GM21825 (cell line): ENCODE results near the gene EFCAB6.

ENCODE experiments used
- ATAC-seq: cut with Tn5 transposase; IDR thresholded peaks from one replicate; pipeline ENCODE4 v1.9.1; 2021; ENCODE audit warnings: mild to moderate bottlenecking, moderate library complexity; ENCODE audit not compliant: unreplicated experiment

EFCAB6 gene

DNA sequence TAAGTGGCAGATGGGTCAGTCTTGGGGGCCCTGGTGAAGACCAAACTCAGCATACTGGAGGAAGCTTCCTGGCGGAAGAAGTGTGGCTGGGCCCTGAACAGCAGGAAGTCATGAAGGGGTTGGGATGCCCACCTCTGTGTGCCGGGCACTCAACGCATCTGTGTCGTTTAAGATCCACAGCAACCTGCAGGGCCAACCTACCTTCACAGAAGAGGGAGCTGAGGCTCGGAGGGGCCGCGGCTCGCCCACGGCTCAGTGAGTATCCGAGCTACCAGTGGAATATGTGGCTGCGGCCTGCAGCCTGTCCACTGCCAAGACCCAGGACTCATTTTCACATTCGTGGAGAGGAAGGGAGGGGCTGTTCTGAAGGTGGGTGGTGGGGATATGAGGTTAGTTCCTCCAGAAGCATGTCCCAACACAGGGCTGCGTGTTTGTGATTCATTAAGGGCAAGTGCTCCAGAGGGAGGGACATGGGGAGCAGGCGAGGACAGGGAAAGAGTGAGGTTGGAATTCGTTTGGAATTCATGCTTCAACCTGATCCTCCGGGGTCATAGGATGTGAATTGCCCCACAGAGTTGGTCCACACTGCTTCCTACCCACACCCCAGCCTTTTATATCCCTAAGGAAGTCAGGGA, 300.7 kb downstream of the EFCAB6 start:
- no peak for ATAC-seq

DNA sequence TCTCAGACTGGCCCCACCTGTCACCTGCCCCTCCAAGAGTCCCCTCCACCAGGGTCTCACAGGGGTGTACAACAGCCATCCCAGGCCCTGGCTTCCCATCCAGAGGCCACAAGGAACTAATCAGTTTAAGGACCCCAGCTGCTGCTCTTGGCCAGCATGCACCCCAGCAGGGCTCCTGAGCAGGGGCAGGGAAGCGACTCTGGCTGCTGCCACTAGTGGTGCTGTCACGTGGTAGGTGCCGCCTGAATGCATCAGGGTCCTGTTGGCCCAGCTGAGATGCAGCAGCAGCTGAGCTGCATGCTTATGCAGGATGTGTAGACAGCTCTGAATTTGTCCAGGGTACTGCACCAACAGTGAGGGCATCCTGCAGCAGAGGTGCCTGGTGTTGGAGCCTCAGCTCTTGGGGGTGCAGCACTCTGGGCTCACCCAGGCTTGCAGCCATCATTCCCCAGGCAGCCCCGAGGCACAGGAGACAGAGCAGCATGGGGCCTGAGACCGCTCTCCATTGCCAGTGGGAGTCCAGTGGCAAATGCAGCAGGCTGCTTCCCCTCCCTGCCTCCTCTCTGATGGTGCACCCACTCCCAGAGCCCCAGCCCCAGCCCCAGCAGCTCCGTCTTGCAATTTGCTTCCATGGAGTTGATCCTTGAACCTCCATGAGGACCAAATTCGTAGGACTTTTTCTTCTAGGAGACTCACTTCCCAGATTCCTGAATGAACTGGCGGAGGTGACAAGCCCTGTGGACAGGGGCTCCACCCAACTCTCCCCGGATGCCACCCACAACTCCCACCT, 301.6 kb downstream of the EFCAB6 start:
- no peak for ATAC-seq

DNA sequence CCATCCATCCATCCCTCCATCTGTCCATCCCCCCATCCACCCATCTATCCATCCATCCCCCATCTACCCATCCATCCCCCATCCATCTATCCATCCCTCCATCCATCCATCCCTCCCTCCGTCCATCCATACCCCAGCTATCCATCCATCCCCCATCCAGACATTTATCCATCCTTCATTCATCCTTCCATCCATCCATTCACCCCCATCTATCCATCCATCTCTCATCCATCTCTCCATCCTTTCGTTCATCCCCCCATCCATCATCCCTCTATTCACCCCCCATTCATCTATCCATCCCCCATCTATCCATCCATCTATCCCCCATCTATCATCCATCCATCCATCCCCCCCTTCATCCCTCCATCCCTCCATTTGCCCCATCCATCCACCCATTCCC, 302.8 kb downstream of the EFCAB6 start:
- ATAC-seq = no peak

DNA sequence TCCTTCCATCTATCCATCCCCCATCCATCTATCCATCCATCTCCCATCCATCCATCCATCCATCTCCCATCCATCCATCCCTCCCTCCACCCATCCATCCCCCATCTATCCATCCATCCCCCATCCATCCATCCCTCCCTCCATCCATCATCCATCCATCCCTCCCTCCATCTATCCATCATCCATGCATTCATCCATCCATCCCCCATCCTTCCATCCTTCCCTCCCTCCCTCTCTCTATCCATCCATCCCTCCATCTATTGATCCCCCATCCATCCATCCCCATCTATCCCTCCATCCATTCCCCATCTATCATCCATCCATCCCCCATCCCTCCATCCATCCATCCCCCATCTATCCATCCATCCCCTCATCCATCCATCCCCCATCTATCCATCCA, 303.6 kb downstream of the EFCAB6 start:
- no peak for ATAC-seq

DNA sequence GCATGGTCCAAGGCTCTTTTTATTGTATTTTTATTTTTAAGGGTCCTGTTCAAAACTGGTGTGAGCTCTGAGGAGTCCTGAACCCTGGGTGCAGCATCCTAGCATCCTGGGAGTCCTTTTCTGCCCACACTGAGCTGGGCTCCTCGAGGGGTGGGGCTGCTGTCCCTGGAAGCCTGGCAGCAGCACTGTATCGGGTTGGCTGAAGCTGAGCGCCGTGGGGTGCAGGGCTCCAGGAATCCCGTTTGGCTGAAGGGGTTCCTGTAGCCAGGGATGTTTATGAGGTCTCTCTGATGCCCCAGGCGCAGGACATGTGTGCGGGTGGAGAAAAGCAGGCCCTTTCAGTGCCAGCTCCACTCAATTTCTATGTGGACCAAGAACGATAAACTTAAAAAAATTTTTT, 304.9 kb downstream of the EFCAB6 start:
- no peak for ATAC-seq

DNA sequence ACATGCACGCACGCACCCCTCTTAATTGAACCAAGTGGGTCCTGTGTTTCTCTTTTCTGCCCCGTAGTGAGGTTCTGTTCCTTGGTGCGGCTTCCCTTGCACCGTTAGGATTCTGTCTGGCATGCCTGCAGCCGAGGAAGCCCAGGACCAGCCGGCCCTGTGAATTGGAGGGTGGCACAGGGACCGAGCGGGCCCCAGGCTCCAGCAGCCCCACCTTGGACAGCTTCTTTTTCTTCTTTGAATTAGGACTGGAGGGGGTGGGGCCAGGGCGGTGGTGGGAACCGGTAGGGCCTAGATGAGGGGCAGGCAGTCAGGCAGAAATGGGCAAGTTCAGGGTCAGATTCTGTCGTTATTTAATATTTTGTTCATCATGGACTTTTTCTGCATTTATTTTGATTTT, 305.6 kb downstream of the EFCAB6 start:
- no peak for ATAC-seq

DNA sequence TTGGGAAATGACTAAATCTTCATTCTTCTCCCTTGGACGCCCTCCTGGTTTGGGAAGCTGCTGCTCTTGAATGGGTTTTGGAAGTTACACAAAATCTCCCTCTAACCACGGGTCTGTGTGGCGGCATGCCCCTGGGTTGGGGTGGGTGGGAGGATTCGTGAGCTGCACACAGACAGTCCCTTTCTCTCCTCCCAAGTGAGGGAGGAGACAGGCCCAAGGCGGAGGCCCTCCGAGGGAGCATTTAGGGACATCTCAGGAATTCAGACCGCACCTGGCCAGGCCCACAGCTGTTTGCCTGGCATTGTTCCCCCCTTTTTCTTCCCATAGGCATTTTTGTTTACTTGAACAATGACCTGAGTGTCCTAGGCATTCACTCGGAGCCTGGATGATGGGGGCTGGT, 306.2 kb downstream of the EFCAB6 start:
- no peak for ATAC-seq

DNA sequence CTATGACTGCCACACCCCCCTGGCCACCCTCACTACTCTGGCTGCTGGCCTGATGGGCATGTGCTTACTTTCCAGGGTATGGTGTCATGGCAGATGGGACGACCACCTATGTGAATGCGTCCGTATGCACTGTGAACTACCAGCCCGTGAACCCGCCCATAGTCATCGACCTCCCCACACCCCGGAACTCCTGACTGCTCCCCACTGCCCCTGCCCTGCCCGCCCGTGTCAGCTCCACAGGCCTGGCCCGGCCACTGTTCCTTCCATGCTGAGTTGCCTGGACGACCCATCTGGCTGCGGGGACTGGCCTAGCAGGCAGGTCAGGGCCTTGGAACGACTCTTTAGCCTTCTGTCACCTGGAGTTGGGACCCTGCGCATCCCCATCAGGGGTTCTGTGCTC, 306.7 kb downstream of the EFCAB6 start:
- ATAC-seq = no peak

DNA sequence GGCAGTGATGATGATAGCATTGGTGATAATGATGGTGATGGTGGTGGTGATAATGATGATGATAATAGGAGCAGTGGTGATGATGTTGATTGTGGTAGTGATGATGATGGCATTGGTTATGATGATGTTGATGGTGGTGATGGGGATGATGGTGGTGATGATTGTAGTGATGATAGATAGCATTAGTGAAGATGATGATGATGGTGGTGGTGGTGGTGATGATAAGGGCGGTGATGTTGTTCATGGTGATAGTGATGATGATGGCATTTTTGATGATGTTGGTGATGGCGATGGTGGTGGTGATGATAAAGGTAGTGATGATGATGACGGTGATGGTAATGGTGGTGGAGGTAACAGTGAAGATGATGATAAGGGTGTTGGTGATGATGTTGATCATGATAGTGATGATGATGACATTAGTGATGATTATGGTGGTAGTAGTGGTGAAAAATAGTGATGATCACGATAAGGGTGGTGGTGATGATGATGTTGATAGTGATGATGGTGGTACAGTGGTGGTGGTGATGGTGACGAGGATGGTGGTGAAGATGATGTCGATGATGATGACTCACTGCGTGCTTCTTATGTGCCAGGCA, 307.3 kb downstream of the EFCAB6 start:
- no peak for ATAC-seq

DNA sequence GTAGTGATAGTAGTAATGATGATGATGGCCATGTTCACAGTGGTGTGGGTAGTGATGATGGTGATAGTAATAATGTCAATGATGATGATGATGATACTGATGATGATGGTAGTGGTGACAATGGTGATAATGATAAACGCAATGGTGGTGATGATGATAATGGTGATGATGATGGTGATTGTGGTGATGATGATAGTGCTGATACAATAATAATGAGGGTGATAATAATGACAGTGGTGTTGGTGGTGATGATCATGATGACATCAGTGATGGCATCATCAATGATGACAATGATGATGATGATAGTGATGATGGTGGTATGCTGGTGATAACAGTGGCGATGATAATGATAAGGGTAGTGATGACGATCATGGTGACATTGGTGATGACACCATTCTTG, 308.0 kb downstream of the EFCAB6 start:
- no peak for ATAC-seq

DNA sequence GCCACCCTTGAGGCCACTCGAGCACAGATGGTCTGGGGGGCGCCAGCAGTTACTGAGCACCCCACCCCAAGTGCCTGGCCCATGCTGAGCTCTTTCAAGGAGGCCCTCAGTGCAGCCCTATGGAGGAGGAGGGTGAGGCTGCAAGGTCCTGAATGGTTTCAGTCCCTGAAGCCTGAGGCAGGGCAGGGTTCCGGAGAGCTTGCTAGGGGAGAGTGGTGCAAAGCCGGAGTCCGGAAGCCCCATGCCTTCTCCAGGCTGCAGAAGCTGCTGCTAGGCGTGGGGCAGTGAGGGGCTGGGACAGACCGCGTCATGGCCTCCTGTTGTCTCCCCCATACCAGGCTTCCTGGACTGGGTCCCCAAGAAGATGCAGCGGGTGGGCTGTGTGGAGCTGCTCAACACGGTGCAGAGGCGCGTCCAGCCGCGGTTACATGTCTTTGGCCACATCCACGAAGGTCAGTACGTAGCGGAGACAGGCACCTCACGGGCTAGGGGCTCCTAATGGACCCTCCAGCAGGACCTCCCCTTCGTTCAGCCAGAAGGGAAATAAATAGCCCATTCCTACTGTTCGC, 309.7 kb downstream of the EFCAB6 start:
- ATAC-seq = no peak

DNA sequence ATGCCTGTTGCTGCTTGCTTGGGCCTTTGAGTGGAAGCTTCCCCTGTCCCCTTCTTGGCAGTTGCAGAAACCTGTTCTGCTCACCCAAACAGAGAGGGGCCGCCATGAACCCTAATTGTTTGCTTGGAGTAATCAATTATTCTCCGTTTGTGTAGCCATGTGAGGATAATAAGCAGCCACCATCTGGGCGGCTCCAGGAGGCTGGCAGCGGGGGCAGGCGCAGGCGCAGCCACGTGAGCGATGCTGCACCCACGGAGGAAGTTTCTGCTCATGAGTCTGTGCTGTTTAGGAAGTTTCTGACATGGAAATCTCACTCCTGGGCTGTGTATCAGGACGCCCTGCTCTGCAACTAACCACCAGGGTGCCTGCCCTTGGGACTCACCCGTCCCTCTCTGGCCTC, 310.2 kb downstream of the EFCAB6 start:
- no peak for ATAC-seq

DNA sequence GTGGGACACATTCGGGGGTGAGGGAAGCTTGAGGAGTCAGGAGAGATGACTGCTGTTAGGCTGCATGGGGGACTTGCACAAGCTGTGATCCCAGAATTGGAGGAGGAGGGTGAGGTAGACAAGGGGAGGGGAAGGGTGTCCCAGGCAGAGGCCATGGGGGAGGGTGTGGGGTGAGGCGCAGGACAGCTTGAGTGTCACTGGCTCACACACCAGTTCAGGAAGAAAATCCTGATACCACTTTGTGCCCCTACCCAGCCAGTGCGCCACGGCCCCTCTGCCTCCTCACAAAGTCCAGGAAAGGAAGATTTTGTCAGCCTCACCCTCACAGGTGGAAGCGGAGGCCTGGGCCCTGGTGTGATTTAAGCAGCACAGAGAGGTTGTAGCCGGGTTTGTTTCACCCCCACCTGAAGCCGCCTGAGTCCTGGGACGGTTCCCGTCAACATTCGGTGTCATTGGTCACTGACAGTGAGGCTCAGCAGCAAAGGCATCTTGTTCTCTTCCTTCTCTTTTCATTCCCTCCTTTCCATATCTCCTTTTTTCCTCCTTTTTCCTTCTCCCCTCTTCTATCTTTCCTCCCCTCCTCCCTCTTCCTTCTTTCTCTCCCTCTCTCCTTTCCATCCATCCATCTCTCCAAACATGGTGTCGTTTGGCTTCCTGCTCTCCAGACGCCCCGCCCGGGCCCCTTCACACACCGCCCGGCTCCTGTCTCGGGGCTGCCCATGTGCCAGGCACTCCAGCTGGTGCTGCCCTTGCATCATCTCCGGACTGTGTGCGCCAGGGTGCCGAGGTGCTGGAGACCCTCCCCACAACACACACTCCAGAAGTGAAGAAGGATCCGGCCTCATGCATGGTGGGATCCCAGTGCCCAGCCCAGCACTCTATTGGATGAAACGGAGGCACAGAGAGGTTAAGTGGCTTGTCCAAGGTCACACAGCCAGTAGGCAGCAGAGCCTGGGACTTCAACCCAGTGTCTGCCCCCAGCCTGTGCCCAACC, 311.0 kb downstream of the EFCAB6 start:
- ATAC-seq = no peak

DNA sequence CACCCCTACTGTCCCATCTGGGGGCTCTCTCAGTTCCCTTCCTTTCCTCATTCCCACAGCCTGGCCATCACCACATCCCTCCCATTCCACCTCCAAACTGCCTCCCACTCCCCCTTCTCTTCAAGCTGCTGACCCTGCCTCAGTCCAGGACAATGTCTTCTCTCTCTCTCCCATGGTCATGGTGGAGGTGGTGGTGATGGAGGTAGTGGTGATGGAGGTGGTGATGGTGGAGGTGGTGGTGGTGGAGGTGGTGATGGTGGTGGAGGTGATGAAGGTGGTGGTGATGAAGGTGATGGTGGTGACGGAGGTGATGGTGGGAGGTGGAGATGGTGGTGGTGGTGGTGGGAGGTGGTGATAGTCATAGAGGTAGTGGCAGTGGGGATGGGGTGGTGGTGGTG, 313.2 kb downstream of the EFCAB6 start:
- no peak for ATAC-seq

DNA sequence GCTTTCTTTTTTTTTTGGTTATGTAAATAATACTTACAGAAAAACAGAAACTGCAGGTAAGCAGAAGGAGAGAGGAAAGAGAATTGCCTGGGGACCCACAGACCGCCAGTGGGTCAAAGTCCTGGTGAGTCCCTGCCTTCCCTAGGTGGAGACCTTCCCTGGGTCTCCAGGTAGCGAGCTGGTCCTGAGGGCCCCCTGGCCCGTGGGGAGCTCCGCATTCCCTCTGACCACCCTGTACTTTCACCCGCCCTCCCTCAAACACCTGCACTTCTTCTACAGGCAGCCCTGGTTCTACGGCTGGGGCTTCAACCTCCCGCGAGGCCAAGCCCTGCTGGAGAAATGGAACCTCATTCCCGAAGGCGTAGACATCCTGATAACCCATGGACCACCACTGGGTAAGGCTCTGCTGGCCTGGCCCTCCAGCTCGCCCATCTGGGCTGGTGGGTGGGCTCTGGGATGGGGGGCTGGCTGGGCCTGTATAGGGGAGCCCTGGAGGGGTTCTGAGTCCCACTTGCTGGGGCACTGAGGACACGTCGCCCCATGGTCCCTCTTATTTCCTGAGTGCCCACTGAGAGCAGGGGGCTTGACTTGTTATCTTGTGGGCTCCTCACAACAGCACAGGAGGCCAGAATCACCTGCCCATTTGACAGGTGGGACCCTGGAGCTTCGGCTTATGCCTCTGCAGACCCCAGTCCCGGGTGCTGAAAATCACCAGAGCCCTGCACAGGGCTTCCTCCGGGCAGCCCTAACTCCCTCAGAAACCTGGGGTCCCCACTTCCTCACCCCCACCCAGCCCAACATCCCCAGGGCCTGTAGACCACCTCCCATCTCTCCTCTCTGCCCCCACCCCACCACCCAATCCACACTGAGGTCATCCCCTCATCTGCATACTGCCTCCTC, 313.9 kb downstream of the EFCAB6 start:
- ATAC-seq = no peak

DNA sequence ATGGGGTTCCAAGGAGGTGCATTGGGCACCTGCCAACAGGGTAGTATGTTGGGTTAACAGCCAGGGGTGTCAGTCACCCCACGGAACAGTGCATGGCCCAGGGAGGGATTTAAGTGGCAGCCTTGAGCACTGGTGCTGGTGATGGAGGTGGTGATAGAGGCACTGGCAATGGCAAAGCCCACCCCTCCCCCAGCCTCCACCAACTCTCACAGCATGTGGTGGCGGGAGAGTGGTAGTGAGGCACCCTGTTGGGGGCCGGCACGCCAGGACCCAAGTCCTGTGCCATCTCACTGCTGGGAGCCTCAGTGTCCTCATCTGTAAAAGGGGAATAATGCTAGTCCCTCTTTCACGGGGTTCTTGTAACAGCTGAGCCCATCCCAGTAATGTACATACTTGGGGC, 318.8 kb downstream of the EFCAB6 start:
- ATAC-seq = no peak

DNA sequence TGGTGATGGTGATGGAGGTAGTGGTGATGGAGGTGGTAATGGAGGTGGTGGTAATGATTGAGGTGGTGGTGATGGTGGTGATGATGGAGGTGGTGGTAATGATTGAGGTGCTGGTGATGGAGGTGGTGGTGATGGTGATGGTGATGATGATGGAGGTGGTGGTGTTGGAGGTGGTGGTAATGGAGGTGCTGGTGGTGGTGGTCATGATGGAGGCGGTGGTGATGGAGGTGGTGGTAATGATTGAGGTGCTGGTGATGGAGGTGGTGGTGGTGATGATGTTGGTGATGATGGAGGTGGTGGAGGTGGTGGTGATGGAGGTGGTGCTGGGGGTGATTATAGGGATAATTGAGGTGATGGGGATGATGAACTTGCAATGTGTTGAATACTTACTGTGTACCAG, 320.4 kb downstream of the EFCAB6 start:
- ATAC-seq = no peak

DNA sequence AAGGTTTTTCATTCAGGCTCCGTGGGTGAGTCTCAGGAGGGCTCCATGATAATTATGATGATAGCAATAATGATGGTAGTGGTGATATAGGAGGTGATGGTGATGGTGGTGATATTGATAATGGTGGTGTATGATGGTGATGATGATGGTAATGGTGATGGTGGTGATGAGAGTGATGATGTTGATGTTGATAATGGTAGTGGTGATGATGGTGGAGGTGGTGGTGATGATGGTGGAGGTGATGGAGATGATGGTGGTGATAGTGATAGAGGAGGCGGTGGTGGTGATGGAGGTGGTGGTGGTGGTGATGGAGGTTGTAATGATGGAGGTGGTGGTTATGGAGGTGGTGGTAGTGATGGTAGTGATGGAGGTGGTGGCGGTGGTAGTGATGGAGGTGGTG, 320.9 kb downstream of the EFCAB6 start:
- ATAC-seq = no peak

DNA sequence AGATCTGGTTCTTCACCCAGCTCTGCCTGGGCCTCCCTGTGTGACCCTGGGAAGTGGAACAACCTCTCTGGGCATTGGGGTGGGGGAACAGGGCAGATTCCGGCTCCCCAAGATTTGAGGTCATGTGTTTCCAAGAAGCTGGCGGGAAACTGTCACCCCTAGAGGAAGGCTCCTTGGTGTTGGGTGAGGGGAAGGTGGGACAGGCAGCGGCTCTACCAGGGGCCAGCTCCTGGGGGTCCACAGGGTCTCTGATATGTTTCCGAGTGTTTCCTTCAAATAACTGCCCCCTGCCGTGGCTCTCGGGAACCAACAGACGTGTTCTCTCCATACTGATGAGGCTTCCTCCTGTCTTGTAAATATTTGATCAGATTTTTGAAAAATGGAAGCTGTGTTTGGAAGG, 321.8 kb downstream of the EFCAB6 start:
- no peak for ATAC-seq

DNA sequence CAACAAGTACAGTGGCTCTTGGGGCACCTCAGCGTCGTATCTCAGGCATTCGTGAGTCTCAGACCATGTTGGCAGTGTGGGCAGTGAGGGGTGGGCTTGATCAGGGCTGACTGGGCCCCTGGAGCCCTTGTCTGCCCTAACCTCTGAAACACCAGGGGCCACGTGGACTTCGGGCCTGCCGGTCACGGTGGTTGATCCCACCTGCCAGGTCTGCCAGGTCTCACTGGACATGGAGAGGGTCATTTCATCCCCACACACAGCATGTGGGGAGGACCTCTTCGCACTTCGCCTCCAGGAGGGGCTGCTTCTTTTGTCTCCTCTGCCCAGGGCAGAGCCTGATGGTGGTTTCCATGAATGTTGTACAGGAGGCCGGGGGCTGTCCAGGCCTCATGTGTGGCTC, 323.2 kb downstream of the EFCAB6 start:
- no peak for ATAC-seq
